Stomach (tissue), 4 donors: ENCODE data around the gene UBE2C.

ENCODE experiments used
- CTCF ChIP-seq, 7 experiments: fragments of 450-650 bp in 4 of 7; fragments of 200-600 bp in 3 of 7; sonication (generic) in 3 of 7; IDR thresholded peaks; one replicate each; pipeline ENCODE4 v1.5.1; 2016 to 2019; ENCODE audit warnings: antibody characterized with exemption in 7 of 7, control low read depth in 2 of 7, mild to moderate bottlenecking in 1 of 7
- EP300 ChIP-seq: sonication (generic); formaldehyde crosslinking; IDR thresholded peaks from one replicate; pipeline ENCODE4 v1.6.1; 2017; ENCODE audit warnings: antibody characterized with exemption
- POLR2A ChIP-seq, 4 donors: fragments of 450-650 bp; IDR thresholded peaks; one replicate each; pipeline ENCODE4 v1.6.1; 2016; ENCODE audit warnings: antibody characterized with exemption in 4 of 4, control low read depth in 2 of 4, mild to moderate bottlenecking in 1 of 4, moderate library complexity in 1 of 4
- POLR2AphosphoS5 ChIP-seq, 3 donors: sonication (generic); formaldehyde crosslinking; IDR thresholded peaks; one replicate each; pipeline ENCODE4 v1.6.1; 2016; ENCODE audit warnings: antibody characterized with exemption in 3 of 3

GRCh38 chr20:45813006-45813340, 529 bp downstream of the UBE2C start:
- TF ChIP-seq CTCF (IDR thresholded peaks at IDR 0.05) (no peak), POLR2A (IDR thresholded peaks at IDR 0.05) (no peak), POLR2AphosphoS5 (IDR thresholded peaks at IDR 0.05) (no peak), EP300 (no peak)
